Kasumi-1 (cell line): Measurements from ENCODE around the gene ARL5A.

Experiments used
- DNase-seq, 2 experiments: peaks; one replicate each; lab custom pipeline; 2025; lab: John Stamatoyannopoulos, UW

ARL5A gene

DNA sequence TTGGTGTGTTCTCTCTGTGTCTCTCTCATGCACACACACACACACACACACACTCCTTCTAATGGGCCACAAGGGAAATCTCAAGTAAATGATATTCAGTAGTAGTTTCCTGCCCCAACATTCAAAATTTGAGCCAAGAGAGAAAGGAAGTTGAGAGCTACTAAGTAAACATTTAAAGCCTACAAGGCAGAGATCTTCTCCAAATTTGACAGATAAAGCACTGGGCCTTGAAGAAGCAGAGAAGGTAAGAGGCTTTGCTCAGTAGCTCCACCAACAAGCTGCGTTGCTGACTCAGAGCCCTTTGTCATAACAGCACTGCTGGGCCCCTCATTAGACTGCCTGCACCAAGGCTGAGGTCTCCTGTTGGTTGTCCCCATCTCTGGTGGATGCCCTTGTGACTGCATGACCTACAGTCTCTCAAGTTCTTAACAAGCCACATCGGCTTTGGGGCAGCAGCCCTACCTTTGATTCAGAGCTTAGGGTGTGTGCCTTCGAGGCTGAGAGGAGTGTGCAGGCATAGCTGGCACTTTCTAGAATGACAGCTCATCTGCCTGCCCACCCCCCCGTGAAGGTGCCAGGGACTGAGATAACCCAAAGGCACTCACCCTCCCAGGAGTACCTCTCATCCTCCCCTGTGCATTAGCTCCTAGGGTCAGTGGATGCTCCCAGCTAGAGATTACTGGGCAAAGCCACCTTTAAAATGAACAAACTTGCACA lies 61.6 kb downstream of the ARL5A start:
- no peak for DNase-seq

DNA sequence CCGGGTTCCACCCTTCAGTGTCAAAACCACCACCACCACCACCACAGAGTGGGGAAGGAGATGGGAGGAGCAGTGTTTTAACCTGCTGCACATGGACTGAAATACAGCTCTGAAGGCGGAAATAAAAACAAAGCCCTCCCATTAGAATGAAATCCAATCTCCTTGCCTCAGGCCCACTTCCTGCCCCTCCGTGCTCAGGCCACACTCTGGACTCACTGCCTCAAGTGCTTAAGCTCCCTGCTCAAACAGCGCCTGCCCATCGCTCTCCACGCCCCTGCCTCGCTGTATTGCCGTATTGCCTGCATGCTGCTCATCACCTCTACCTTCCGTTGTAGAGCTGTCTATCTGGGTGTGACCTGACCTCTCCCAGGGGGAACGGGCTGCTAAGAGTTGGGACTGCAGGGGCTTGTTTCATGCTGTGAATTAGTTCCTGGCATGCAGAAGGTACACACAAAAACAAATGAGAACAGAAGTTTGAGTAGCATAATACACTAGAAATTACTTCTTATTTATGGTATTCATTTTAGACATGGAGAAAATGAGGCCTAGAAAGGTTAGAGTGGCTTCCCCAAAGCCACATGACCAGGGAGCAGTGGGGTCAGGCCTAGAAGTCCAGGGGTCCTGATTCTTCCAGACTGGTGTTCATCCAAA lies 62.3 kb downstream of the ARL5A start:
- DNase-seq, result no peak

DNA sequence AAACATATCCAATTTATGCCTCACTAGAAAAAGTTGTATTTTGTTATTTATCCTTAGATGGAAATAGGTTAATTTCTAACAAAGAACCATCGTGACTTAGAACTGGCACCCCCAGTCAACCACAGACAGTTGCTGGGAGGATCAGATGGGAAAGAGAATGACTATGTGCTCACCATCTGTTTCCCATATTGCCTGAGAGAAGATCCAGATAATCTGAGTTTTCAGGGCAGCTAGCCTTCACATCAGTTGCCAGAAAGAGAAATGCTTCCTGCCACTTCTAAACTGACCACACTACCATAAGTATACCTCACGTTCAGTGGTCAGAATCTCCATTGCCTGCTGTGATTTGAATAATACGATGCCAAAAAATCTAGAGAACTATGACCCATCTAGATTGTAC lies 65.5 kb downstream of the ARL5A start:
- DNase-seq, result peak; percentile 28 to 43

DNA sequence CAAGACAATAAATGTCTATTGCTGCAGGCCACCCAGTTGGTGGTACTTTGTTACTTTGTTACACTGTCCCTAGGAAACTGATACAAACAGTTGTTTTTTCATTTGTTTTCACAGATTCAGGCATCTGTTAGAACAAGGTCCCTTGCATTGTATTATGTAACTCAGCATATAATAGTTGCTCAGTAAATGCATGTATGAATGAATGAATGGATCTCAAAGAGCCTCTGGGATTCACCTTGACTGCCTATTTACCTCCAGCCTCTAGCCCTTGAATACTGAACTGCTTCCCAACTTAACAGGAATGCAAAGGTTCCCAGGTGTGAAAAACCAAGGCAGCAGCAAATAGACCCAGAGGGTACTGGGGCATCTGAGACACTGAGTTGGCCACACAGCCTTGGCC lies 66.5 kb downstream of the ARL5A start:
- DNase-seq, result no peak

DNA sequence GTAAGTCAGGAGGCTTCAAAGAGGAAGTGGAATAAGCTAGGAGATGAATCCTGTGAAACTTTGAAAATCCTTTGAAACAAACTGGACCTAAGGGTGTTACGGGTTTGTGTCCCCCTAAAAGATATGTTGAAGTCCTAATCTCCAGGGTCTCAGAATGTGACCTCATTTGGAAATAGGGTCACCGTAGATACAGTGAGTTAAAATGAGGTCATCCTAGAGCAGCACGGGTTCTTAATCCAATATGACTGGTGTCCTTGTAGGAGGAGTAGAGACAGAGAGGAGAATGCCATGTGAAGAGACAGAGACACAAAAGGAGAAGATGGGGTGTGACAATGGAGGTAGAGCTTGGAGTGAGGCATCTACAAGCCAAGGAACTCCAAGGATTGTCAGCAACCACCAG lies 67.0 kb downstream of the ARL5A start:
- no peak for DNase-seq

DNA sequence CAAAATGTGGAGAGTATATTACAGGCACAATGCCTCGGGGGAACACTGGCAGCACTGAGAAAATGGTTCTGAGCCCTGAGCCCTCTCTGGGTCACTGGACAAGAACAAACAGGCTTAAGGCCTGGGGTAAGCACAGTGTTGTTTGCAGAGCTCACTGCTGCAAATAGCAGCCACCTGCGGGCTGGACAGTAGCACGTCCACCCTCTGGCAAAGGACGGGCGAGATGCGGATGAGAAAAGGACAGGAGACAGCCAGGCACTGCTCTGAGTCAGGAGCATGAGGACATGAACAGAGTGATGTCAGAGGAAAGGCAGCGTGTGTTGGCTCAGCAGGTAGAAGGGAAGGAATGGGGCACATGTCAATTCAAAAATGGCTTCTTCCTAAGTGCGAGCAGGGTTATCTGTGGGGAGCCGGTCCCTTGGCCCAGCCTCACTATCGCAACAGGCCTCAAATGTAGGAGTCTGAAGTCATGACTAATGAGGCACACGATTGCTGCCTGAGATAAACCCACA lies 68.0 kb downstream of the ARL5A start:
- DNase-seq, result no peak

DNA sequence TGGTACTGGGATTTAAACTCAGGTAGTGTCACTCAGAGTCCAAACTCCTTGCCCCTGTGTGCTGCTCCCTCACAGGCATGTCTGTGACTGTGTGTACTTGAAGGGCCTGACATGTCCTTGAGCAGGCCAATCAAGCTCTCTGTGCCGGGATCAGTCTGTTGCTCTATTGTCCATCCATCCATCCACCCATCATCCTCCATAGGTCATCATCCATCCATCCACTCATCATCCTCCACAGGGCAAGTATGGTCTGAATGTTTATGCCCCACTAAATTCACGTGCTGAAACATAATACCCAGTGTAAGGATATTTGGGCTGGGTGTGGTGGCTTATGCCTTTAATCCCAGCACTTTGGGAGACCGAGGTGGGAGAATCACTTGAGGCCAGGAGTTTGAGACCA lies 69.5 kb downstream of the ARL5A start:
- no peak for DNase-seq

DNA sequence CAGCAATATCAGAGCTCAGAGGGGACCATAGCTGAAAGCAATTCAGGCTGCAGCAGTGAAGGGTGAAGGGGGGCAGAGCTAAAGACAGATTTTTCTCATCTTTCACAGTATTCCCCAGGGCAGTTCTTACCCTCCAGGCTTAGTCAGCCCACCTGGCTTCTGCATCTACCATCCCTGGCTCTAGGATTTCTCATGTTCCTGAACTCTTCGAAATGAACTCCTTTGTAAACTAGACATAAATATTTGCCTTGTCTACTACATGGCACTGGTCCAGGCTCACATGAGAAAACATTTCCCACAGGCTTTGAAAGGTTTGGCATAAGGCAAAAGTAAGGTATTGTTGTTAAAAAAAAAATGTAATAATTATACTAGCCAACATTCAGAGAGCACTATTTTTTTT lies 70.4 kb downstream of the ARL5A start:
- no peak for DNase-seq

DNA sequence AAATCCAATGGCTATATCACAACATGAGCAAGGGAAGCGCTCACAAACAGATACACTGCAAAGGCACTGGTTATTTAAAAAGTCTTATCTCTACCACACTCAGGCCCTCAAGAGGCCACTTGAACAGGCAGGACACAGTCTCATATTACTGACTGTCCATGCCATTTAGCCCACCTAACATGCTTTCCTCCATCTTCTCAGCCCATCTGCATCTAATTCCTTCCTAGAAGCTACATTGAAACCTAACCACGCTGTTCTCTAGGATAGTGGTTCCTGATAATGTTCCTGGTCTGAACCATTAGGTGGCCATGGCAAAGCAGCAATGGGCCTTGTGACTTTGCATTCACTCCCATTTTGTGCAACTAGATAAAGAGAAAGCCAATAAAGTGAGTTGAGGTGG lies 71.4 kb downstream of the ARL5A start:
- DNase-seq, result no peak

DNA sequence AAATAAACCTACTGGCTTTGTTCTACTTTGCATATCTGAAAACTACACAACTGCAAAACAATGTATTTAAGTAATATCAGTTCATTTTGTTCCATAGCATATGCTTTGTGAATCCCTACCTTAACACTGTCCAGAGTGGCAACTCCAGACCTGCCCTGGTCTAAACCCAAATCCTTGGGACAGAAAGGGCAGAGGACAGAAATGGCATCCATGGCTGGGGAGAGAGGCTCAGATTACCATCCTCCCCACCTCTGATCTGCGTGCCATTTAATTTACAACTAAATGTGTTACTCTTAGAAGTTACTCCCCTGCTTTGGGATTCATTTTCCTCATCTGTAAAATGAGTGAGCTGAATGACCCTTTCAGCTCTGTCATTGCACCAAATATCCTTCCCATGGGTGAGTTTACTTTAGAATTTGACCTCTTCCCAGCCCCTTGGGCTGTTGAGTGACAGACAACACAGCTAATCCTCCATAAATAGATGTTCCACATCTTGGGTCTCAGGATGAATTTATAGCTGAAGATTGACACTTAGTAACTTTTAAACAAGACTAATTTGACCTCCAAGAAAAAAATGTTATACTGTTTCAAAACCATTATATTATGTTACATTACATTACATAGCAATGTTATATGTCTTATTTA lies 73.8 kb downstream of the ARL5A start:
- no peak for DNase-seq

DNA sequence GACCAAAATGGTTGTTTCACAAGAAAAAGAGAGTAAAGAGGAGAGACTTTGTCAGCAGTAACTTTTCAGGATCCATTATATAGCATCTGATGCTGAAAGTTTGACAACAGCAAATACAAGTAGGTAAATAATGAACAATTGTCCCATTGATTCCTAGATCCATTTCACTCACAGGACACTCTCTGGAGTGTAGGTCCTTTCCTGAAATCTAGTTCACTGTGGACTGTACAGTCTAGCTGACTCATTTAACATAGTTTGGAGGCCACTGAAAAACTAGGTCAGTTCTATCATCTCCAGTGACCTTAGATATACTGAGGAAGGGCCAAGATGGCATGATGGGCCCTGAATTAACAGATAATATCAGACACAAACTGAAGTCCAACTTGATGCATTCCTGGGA lies 74.7 kb downstream of the ARL5A start:
- no peak for DNase-seq
